K562 (cell line): ENCODE data around the gene THADA. TPM values are rescaled to one million over a fixed set of nuclear protein-coding genes. Genes with fewer than 3 reads are reported as not detected.

ENCODE experiments used
- ARID1B ChIP-seq: fragments of 450-650 bp; IDR thresholded peaks from 2 replicates; pipeline ENCODE4 v1.6.1; 2016; ENCODE audit warnings: antibody characterized with exemption, mild to moderate bottlenecking, inconsistent platforms
- C11orf30 ChIP-seq: fragments of 450-650 bp; IDR thresholded peaks from 2 replicates; pipeline ENCODE4 v1.6.1; 2016; ENCODE audit warnings: low read depth, mild to moderate bottlenecking
- CREB3L1 ChIP-seq: fragments of 450-650 bp; IDR thresholded peaks from 2 replicates; pipeline ENCODE4 v1.6.1; 2014; ENCODE audit warnings: low read depth, mild to moderate bottlenecking, moderate library complexity, borderline replicate concordance
- CTCF ChIP-seq, 3 experiments: IDR thresholded peaks in 2 of 3; conservative IDR thresholded peaks in 1 of 3; 2 replicates each; pipeline ENCODE4 v1.5.1; 2011 to 2012; ENCODE audit warnings: low read length in 3 of 3, mild to moderate bottlenecking in 3 of 3, control low read depth in 2 of 3, improper control_type of control experiment in 1 of 3, inconsistent platforms in 1 of 3, low read depth in 1 of 3, mixed read lengths in 1 of 3, moderate library complexity in 1 of 3; ENCODE audit not compliant: insufficient read depth in 2 of 3
- HMG20B ChIP-seq: fragments of 250-450 bp; sonication (Bioruptor Pico); IDR thresholded peaks from 2 replicates; pipeline ENCODE4 v1.5.0; 2021; ENCODE audit warnings: mild to moderate bottlenecking
- HMGXB4 ChIP-seq: sonication (generic); formaldehyde crosslinking; IDR thresholded peaks from 2 replicates; pipeline ENCODE4 v1.8.1; 2023; ENCODE audit warnings: mild to moderate bottlenecking, missing genetic modification reagents
- KLF13 ChIP-seq: fragments of 450-650 bp; IDR thresholded peaks from 2 replicates; pipeline ENCODE4 v1.6.1; 2016; ENCODE audit warnings: missing genetic modification characterization, low read depth, mild to moderate bottlenecking, missing compliant biosample characterization, moderate library complexity, borderline replicate concordance
- MTA2 ChIP-seq: fragments of 450-650 bp; IDR thresholded peaks from 2 replicates; pipeline ENCODE4 v1.6.1; 2016; ENCODE audit warnings: low read depth
- MTA3 ChIP-seq: fragments of 450-650 bp; formaldehyde crosslinking; IDR thresholded peaks from 2 replicates; pipeline ENCODE4 v1.6.1; 2017; ENCODE audit warnings: mild to moderate bottlenecking, borderline replicate concordance
- TAF15 ChIP-seq: fragments of 200-400 bp; formaldehyde crosslinking; IDR thresholded peaks from 2 replicates; pipeline ENCODE4 v1.6.1; 2017; ENCODE audit warnings: mild to moderate bottlenecking, low read depth, low read length, moderate library complexity
- ZBTB2 ChIP-seq: fragments of 450-650 bp; IDR thresholded peaks from 2 replicates; pipeline ENCODE4 v1.6.1; 2016; ENCODE audit warnings: antibody characterized with exemption
- ZNF133 ChIP-seq: fragments of 250-450 bp; sonication (Bioruptor Pico); IDR thresholded peaks from 2 replicates; pipeline ENCODE4 v1.4.0; 2020; ENCODE audit warnings: mild to moderate bottlenecking
- ZNF217 ChIP-seq: sonication (generic); formaldehyde crosslinking; IDR thresholded peaks from 2 replicates; pipeline ENCODE4 v1.8.0; 2022; ENCODE audit warnings: mild to moderate bottlenecking, missing genetic modification reagents
- ZNF253 ChIP-seq: fragments of 250-450 bp; sonication (Bioruptor Pico); conservative IDR thresholded peaks from 2 replicates; pipeline ENCODE4 v1.6.1; 2021; ENCODE audit warnings: mild to moderate bottlenecking
- ZNF518B ChIP-seq: fragments of 250-450 bp; sonication (Bioruptor Pico); IDR thresholded peaks from 2 replicates; pipeline ENCODE4 v1.5.0; 2021; ENCODE audit warnings: mild to moderate bottlenecking, moderate library complexity
- ZZZ3 ChIP-seq: fragments of 450-650 bp; IDR thresholded peaks from 2 replicates; pipeline ENCODE4 v1.6.1; 2016; ENCODE audit warnings: antibody characterized with exemption, mild to moderate bottlenecking, moderate library complexity
- polyA plus RNA-seq, 8 experiments: library from polyadenylated mRNA; depleted of rRNA in 4 of 8; stranded (reverse) in 5 of 8; unstranded in 3 of 8; fragments of >200 nt; fragmentation: Nextera tagmentation in 2 of 8; fragmentation: Illumina TruSeq in 1 of 8; extraction: Ambion mirVana in 2 of 8; extraction: Trizol in 1 of 8; gene quantifications; 2 replicates each; pipeline versions ENCODE4 v1.2.1 to v1.2.3, GENCODE V29; 2011 to 2014; ENCODE audit warnings: inconsistent platforms in 1 of 8, missing spikeins in 1 of 8
- total RNA-seq, 7 experiments: library from RNA; depleted of rRNA in 6 of 7; stranded (reverse); fragments of >200 nt in 6 of 7; fragmentation: Illumina TruSeq in 2 of 7; extraction: Trizol in 2 of 7; gene quantifications; 2 replicates each; pipeline versions ENCODE4 v1.2.1 to v1.2.3, GENCODE V29; 2011 to 2021; ENCODE audit warnings: low replicate concordance in 1 of 7

THADA gene
- total and polyA plus RNA-seq, 9 of the 15 experiments (the other 6 are each of a cell fraction or from before 2014, with no cell fraction given), result 17.8 to 34.7 (median 31.9) TPM

GRCh38 chr2:43221763-43222474 is 373.9 kb downstream of the THADA start (continued):
- TF ChIP-seq TAF15 (no peak), MTA2 (no peak), ZNF133 (no peak), KLF13 (no peak; the same call in 1 of the 2 replicates), CTCF (IDR thresholded peaks at IDR 0.05 in 2 of 3, conservative IDR thresholded peaks at IDR 0.05 in 1 of 3; ENCODE audit: insufficient read depth in 2 of 3, low read depth in 1 of 3, low read length in 3 of 3) (no peak), ZNF518B (CRISPR knock-in tag) (no peak), ZNF217 (CRISPR knock-in tag) (no peak), CREB3L1 (no peak), HMG20B (CRISPR knock-in tag) (no peak), HMGXB4 (CRISPR knock-in tag) (no peak), C11orf30 (no peak), ZZZ3 (no peak), ZNF253 (CRISPR knock-in tag) (0 out of 2 replicates have a peak, but pooled peaks have one; percentile 30), ARID1B (peak; percentile 63), ZBTB2 (no peak), MTA3 (0 out of 2 replicates have a peak, but pooled peaks have one; percentile 71)
